HG03196 (cell line): ENCODE data around the gene SPNS3.

Experiments used
- ATAC-seq: cut with Tn5 transposase; IDR thresholded peaks from one replicate; pipeline ENCODE4 v1.9.1; 2021; ENCODE audit not compliant: unreplicated experiment

SPNS3 gene

GRCh38 chr17:4426499-4427208 lies 7.1 kb upstream of the SPNS3 start:
- no peak for ATAC-seq

GRCh38 chr17:4427505-4427904 lies 6.2 kb upstream of the SPNS3 start:
- no peak for ATAC-seq

GRCh38 chr17:4436381-4436780 lies 2.6 kb downstream of the SPNS3 start:
- ATAC-seq: no peak

- no peak for ATAC-seq
Measured at GRCh38 chr17:4436846-4437245, 3.1 kb downstream of the SPNS3 start.

GRCh38 chr17:4438162-4438944 lies 4.6 kb downstream of the SPNS3 start:
- ATAC-seq: no peak

- no peak for ATAC-seq
Measured at GRCh38 chr17:4440021-4440420, 6.3 kb downstream of the SPNS3 start.

GRCh38 chr17:4440690-4441686 lies 7.2 kb downstream of the SPNS3 start:
- ATAC-seq: no peak

GRCh38 chr17:4442582-4442981 lies 8.8 kb downstream of the SPNS3 start:
- no peak for ATAC-seq

GRCh38 chr17:4443476-4443875 lies 9.7 kb downstream of the SPNS3 start:
- ATAC-seq: no peak

- no peak for ATAC-seq
Measured at GRCh38 chr17:4444782-4445473, 11.2 kb downstream of the SPNS3 start.

- no peak for ATAC-seq
Measured at GRCh38 chr17:4445731-4446130, 12.0 kb downstream of the SPNS3 start.

- no peak for ATAC-seq
Measured at GRCh38 chr17:4446326-4447071, 12.8 kb downstream of the SPNS3 start.

- no peak for ATAC-seq
Measured at GRCh38 chr17:4448197-4448980, 14.6 kb downstream of the SPNS3 start.

GRCh38 chr17:4449736-4450135 lies 16.0 kb downstream of the SPNS3 start:
- ATAC-seq: no peak

GRCh38 chr17:4450710-4451316 lies 17.1 kb downstream of the SPNS3 start:
- no peak for ATAC-seq

- ATAC-seq: no peak
Measured at GRCh38 chr17:4453812-4454591, 20.3 kb downstream of the SPNS3 start.

GRCh38 chr17:4460661-4461060 lies 26.9 kb downstream of the SPNS3 start:
- no peak for ATAC-seq
